ENCODE measurements around the gene GRK3.
"Not testable (repeated sequence)": the region's sequence is repeated elsewhere in the genome, so short reads cannot be mapped to it uniquely, and the experiment has no call there.

Gene GRK3

GRCh38 chr22:25574736-25575135, 10.3 kb downstream of the GRK3 start:
- no peak for DNase-seq

GRCh38 chr22:25575674-25576392, 11.4 kb downstream of the GRK3 start:
- DNase-seq, result not testable (repeated sequence)

- DNase-seq, result not testable (repeated sequence)
Measured at GRCh38 chr22:25581452-25581851, 17.0 kb downstream of the GRK3 start.

GRCh38 chr22:25582946-25583345, 18.5 kb downstream of the GRK3 start:
- DNase-seq, result no peak

- DNase-seq, result not testable (repeated sequence)
Measured at GRCh38 chr22:25584993-25585392, 20.5 kb downstream of the GRK3 start.

GRCh38 chr22:25589664-25590063, 25.2 kb downstream of the GRK3 start:
- not testable (repeated sequence) for DNase-seq

- DNase-seq, result not testable (repeated sequence)
Measured at GRCh38 chr22:25593323-25593722, 28.8 kb downstream of the GRK3 start.

- no peak for DNase-seq
Measured at GRCh38 chr22:25598609-25599008, 34.1 kb downstream of the GRK3 start.

- no peak for DNase-seq
Measured at GRCh38 chr22:25602445-25602844, 38.0 kb downstream of the GRK3 start.

GRCh38 chr22:25602916-25603315, 38.4 kb downstream of the GRK3 start:
- DNase-seq, result no peak

GRCh38 chr22:25605146-25605545, 40.7 kb downstream of the GRK3 start:
- not testable (repeated sequence) for DNase-seq

GRCh38 chr22:25605565-25605964, 41.1 kb downstream of the GRK3 start:
- not testable (repeated sequence) for DNase-seq

GRCh38 chr22:25611284-25611683, 46.8 kb downstream of the GRK3 start:
- not testable (repeated sequence) for DNase-seq

GRCh38 chr22:25613131-25613530, 48.7 kb downstream of the GRK3 start:
- not testable (repeated sequence) for DNase-seq

- not testable (repeated sequence) for DNase-seq
Measured at GRCh38 chr22:25613558-25613957, 49.1 kb downstream of the GRK3 start.

GRCh38 chr22:25614791-25615190, 50.3 kb downstream of the GRK3 start:
- not testable (repeated sequence) for DNase-seq

- no peak for DNase-seq
Measured at GRCh38 chr22:25621986-25622385, 57.5 kb downstream of the GRK3 start.

GRCh38 chr22:25623310-25623734, 58.8 kb downstream of the GRK3 start:
- no peak for DNase-seq

- no peak for DNase-seq
Measured at GRCh38 chr22:25623851-25624250, 59.4 kb downstream of the GRK3 start.

- no peak for DNase-seq
Measured at GRCh38 chr22:25624476-25624875, 60.0 kb downstream of the GRK3 start.

- DNase-seq, result not testable (repeated sequence)
Measured at GRCh38 chr22:25625747-25626623, 61.5 kb downstream of the GRK3 start.

- DNase-seq, result no peak
Measured at GRCh38 chr22:25626624-25626990, 62.1 kb downstream of the GRK3 start.

- no peak for DNase-seq
Measured at GRCh38 chr22:25627271-25627852, 62.9 kb downstream of the GRK3 start.

- DNase-seq, result no peak
Measured at GRCh38 chr22:25628494-25628893, 64.0 kb downstream of the GRK3 start.
